Urinary bladder (tissue), 4 donors: ENCODE data around the gene CYP1A2. TPM values are rescaled to one million over a fixed set of nuclear protein-coding genes. Genes with fewer than 3 reads are reported as not detected.

Source experiments
- DNase-seq: peaks from one replicate; pipeline ENCODE4 v3.0.0-alpha.2; 2015; ENCODE audit errors: extremely low spot score
- H3K27ac ChIP-seq: one replicate; pipeline ENCODE4 v1.5.1; 2013; ENCODE audit warnings: low read depth, mild to moderate bottlenecking, moderate library complexity
- H3K36me3 ChIP-seq: one replicate; pipeline ENCODE4 v1.6.1; 2013; ENCODE audit warnings: mild to moderate bottlenecking, moderate library complexity; ENCODE audit not compliant: insufficient read depth
- H3K4me1 ChIP-seq: one replicate; pipeline ENCODE4 v1.6.1; 2013; ENCODE audit warnings: mild to moderate bottlenecking, moderate library complexity; ENCODE audit not compliant: insufficient read depth
- H3K4me3 ChIP-seq: one replicate; pipeline ENCODE4 v1.5.1; 2013; ENCODE audit warnings: low read depth, low read length
- WGBS: extraction: QIAGEN DNeasy Blood & Tissue Kit; methylation state at CpG from one replicate; pipeline ENCODE4 v1.1.7; 2013; 5-methylcytosine and 5-hydroxymethylcytosine counted together
- polyA plus RNA-seq: library from polyadenylated mRNA; stranded (reverse); fragments of 200-250 nt; gene quantifications from one replicate; pipeline ENCODE4 v1.2.3, GENCODE V29; 2013
- total RNA-seq: library from RNA; depleted of rRNA; stranded (reverse); fragments of >200 nt; gene quantifications from one replicate; pipeline ENCODE4 v1.2.3, GENCODE V29; 2014
- donor health status: healthy with polysubstance abuse.
- donor health status: healthy.

Gene CYP1A2
- total RNA-seq (not detected), polyA plus RNA-seq (not detected)

GRCh38 chr15:74748322-74748946 lies at the start of gene CYP1A2:
Gene CYP1A2, plus strand, starts transcription at chr15:74748845. Its CDS starts 894 bp downstream, at chr15:74749739.
- no peak for DNase-seq
- no peaks in the 10 kb centered on the region for H3K36me3 ChIP-seq
- H3K4me3 ChIP-seq, result no peak within 1 kb of the TSS
- 75% methylated on average over 3 of the region's 3 CpGs for WGBS
- no peaks in the 10 kb centered on the region for H3K4me1 ChIP-seq
- no peak within 1 kb of the TSS for H3K27ac ChIP-seq

DNA sequence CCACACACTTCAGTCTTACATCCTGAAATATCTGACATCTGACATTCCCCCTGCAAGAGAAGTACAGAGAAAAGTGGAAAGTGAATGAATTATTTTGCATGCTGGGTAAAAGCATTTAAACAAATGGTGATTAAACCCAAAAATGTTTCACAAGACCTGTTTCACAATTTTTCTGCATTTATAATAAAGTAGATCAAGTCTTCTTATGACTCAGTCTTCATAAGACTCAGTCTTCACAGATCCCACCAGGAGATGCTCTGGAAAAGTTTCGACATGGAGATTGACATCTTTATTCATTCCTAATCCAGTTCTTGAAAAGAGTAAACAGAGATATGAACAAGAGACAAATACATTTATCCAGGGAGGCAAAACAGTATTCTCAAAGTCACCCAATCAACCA lies 39.6 kb upstream of the CYP1A2 start:
- Histone ChIP-seq H3K27ac (no peak overlapping the region), H3K4me1 (no peaks in the 10 kb centered on the region), H3K36me3 (no peaks in the 10 kb centered on the region), H3K4me3 (no peak overlapping the region)
- 51% methylated on average over 1 of the region's 1 CpG for WGBS
- no peak for DNase-seq

DNA sequence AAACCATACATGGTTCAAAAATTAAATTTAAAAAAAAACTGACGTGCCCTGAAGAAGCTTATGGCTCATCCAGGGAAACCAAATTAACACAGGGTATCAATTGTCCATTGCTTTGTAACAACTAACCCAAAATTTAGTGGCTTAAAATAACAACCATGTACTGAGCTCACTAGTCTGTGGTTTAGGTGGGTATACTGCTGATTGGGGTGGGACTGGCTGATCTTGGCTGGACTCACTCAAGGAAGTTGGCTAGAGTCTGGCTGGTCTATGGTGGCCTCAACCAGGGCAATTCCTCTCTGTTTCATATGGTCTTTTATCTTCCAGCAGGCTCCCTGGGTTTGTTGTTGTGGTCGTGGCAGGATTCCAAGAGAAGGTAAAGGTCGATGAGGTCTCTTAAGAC lies 38.8 kb upstream of the CYP1A2 start:
- Histone ChIP-seq H3K36me3 (no peaks in the 10 kb centered on the region), H3K4me3 (no peak overlapping the region), H3K27ac (no peak overlapping the region), H3K4me1 (no peaks in the 10 kb centered on the region)
- WGBS, result 63% methylated on average over 3 of the region's 3 CpGs
- no peak for DNase-seq

DNA sequence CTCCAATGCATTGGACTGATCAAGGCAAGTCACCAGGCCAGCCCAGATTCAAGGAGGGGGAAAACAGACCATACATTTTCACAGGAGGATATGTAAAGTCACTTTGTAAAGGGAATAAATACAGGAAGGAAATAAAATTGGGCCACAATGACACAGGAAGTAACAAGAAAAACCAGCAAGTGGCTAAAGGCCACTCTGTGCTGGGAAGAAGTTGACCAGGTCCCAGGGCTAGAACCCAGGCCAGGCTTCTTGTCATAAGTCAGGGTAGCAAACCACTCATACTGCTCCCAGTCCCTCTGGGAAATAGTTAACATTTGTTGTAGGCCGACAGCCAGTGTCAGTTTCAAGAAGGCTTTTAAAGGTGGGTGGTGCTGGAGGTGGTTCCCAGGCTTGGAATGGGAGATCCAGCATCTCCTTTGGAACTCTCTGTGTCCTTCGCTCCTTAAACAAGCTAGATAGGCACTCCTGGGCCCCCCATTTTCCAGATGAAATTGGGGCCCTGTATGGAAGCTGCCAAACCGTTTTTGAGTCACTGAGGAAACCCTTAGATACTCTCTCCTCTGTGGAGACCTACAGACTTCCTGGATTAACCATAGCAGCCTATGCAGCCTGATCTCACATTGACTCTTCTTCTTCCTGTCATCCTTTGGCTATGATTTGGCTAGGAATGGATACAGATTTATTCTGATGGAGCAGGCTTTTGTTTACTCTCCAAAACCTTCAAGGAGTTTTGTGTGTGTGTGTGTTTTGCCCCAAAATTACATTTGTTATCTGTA lies 38.1 kb upstream of the CYP1A2 start:
- no peak for DNase-seq
- 47% methylated on average over 3 of the region's 3 CpGs for WGBS
- Histone ChIP-seq H3K36me3 (no peaks in the 10 kb centered on the region), H3K27ac (no peak overlapping the region), H3K4me3 (no peak overlapping the region), H3K4me1 (no peaks in the 10 kb centered on the region)

DNA sequence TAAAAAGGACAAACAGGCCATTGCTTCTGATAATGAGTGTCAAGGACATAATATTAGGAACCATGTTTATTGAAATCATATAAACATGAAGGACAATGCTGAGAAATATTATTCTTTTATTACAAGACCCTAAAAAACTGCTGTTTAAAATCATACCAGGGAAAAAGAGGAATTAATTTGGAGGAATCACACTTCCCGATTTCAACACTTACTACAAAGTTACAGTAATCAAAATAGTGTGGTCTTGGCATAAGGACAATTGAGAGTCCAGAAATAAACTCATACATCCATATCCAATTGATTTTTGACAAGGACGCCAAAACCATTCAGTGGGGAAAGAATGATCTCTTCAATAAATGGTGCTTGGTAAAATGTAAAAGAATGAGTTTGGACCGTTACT lies 36.3 kb upstream of the CYP1A2 start:
- no peaks in the 10 kb centered on the region for H3K36me3 ChIP-seq
- no peak overlapping the region for H3K27ac ChIP-seq
- no peak overlapping the region for H3K4me3 ChIP-seq
- H3K4me1 ChIP-seq, result no peaks in the 10 kb centered on the region
- no peak for DNase-seq
- 78% methylated on average over 3 of the region's 3 CpGs for WGBS

- H3K4me3 ChIP-seq, result no peak overlapping the region
- no peaks in the 10 kb centered on the region for H3K4me1 ChIP-seq
- WGBS, result 75% methylated on average over 5 of the region's 5 CpGs
- no peaks in the 10 kb centered on the region for H3K36me3 ChIP-seq
- no peak for DNase-seq
- H3K27ac ChIP-seq, result no peak overlapping the region
Observed at GRCh38 chr15:74716651-74717050, 32.0 kb upstream of the CYP1A2 start.

GRCh38 chr15:74722591-74722990 lies 26.1 kb upstream of the CYP1A2 start:
- Histone ChIP-seq H3K4me3 (no peak overlapping the region), H3K36me3 (no peaks in the 10 kb centered on the region), H3K27ac (no peak overlapping the region), H3K4me1 (no peaks in the 10 kb centered on the region)
- DNase-seq, result no peak
- WGBS, result 87% methylated on average over 13 of the region's 13 CpGs

- Histone ChIP-seq H3K4me3 (no peak overlapping the region), H3K36me3 (no peaks in the 10 kb centered on the region), H3K27ac (no peak overlapping the region), H3K4me1 (no peaks in the 10 kb centered on the region)
- WGBS, result 78% methylated on average over 1 of the region's 1 CpG
- DNase-seq, result no peak
Observed at GRCh38 chr15:74723187-74723586, 25.5 kb upstream of the CYP1A2 start.

GRCh38 chr15:74723754-74724334 lies 24.8 kb upstream of the CYP1A2 start:
- DNase-seq, result peak; percentile 28
- no peak overlapping the region for H3K4me3 ChIP-seq
- no peaks in the 10 kb centered on the region for H3K4me1 ChIP-seq
- no peak overlapping the region for H3K27ac ChIP-seq
- 80% methylated on average over 1 of the region's 1 CpG for WGBS
- H3K36me3 ChIP-seq, result no peaks in the 10 kb centered on the region

DNA sequence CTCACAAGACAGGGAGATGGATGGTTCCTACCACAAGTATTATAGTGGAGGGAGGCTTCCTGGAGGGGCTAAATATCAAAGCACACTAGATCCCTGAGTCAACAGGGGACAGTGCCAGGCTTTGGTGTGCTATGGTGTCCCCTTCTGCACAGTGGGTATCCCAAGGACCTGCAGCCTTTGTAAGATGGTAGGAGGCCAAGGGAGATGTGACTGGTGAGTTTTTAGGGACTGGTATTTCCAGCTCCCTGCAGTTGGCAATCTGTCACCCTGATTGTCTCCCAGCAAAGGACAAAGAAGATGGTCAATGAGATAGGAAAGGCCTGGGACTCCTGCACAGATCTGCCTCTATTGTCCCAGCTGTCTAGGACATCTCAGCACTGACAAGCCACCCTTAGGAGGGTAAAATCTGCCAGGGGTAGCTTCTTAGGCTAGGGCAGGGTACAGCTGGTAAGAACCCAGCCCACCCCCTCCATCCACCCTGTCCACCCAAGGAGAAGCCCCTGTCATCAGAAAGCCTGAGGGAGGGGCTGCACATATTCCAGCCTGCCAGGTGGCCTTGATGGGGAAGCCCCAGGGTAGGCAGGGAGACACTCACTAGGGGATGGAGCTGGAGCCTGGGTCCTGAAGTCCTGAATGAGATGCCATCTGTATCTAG lies 23.9 kb upstream of the CYP1A2 start:
- Histone ChIP-seq H3K36me3 (no peaks in the 10 kb centered on the region), H3K27ac (no peak overlapping the region), H3K4me3 (no peak overlapping the region), H3K4me1 (no peaks in the 10 kb centered on the region)
- no peak for DNase-seq

GRCh38 chr15:74725225-74725774 lies 23.3 kb upstream of the CYP1A2 start, which contains the start of gene CYP1A1:
Gene CYP1A1, minus strand, starts transcription at chr15:74725528. Its CDS starts 2,431 bp downstream, at chr15:74723097.
- no peaks in the 10 kb centered on the region for H3K36me3 ChIP-seq
- DNase-seq, result no peak
- WGBS, result 1% methylated on average over 10 of the region's 10 CpGs
- peak within 1 kb of the TSS; percentile 61 for H3K4me3 ChIP-seq
- no peak within 1 kb of the TSS for H3K27ac ChIP-seq
- H3K4me1 ChIP-seq, result no peaks in the 10 kb centered on the region

DNA sequence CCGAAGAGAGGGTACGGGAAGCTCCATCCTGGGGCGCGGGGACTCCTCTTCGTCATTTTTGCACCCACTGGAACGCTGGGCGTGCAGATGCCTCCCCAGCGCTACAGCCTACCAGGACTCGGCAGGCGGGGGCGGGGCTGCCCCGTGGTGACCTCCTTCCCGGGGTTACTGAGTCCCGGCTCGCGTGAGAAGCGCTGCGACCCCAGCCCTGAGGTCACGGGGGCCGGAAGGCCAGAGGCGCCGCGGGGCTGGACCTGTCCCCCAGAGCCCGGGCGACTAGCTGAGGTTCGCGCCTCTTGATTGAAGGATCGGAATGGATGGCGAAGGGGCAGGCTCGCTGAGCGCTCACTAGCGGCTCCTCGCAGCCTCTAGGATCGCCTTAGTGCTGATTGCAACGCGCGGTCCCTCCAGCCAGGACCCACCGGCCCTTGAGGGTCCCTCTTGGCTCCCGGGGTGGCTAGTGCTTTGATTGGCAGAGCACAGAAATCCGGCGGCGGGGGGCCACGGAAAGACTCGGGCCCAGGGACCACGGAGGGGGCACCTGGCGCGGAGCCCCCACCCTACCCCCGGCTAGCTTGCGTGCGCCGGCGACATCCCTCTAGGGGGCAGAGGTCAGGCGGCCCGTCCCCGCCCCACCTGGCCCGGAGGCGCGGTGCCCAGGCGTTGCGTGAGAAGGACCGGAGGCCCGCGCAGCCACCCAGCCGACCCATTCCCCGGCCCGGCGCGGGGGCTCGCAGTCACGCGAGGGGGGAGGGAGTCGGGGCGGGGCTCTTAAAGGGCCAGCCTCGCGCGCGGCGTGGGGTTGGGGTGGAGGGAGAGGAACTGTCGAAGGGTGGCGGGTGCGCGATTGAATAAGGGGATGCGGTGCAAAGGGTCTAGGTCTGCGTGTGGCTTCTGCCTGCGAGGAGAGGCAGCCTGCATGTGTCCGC lies 22.5 kb upstream of the CYP1A2 start:
- peak overlapping the region; percentile 61 for H3K4me3 ChIP-seq
- no peaks in the 10 kb centered on the region for H3K4me1 ChIP-seq
- H3K27ac ChIP-seq, result no peak overlapping the region
- WGBS, result 1% methylated on average over 86 of the region's 86 CpGs
- no peak for DNase-seq
- no peaks in the 10 kb centered on the region for H3K36me3 ChIP-seq

DNA sequence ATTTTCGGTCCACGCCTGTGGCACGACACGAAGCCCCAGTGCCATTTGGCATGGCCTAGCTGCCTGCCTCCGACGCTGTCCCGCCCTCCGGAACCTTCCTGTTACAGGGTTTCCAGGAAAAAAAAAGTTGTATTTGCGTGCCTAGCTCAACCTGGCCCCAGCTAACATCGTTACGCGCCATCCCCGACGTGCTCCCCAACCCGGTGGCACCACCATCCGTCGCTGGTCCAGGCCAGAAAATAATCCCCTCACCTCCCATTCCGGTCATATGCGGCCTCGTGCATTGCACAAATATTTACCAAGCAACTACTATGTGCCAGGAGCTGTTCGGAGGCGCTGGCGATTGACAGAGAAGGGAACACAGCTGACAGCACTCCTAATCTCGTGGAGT lies 21.9 kb upstream of the CYP1A2 start:
- H3K27ac ChIP-seq, result no peak overlapping the region
- DNase-seq, result no peak
- H3K4me1 ChIP-seq, result no peaks in the 10 kb centered on the region
- WGBS, result 23% methylated on average over 24 of the region's 24 CpGs
- no peaks in the 10 kb centered on the region for H3K36me3 ChIP-seq
- H3K4me3 ChIP-seq, result peak overlapping the region; percentile 61
